ENCODE measurements around the gene GPR132. TPM values are rescaled to one million over a fixed set of nuclear protein-coding genes. Genes with fewer than 3 reads are reported as not detected.

GPR132 gene
- total RNA-seq, 1 experiment from 2014 or later: 0.20 TPM

DNA sequence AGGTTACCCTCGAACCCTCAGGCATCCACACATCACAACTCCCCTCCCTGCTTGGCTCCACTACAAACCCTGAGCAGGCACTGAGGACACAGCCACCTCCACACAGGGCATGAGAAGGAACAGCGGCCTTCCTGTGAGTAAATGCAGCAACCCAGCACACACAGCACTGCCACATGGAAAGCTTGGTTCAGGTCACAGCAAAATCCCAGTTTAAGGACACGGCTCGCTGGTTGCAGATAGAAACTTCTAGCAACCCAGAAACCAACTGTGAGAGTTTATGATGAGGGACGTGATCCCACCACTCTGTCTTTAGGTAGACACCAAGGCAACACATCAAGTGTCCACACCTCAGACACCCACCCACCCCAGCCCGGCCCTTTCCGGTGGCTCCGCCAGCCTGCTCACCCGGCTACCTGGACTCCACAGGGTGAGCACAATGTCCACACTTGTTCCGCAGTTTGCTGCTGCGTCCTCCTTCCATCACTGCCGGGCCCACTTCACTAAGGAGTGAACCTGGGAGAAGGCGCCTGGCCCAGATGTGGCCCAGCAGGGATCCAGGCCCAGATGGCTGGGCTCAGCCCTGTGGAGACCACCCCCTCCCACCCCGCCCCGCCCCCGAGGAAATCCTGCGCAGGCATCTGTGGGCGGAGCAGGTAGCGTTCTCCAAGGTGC lies 57.5 kb downstream of the GPR132 start:
- no CpG with 5 or more reads among the region's 19 CpGs for WGBS (ENCODE audit: extremely low coverage, insufficient read length, low lambda C conversion rate)
- Histone ChIP-seq H3K4ac (ENCODE audit: low read depth, low read length) (no peak overlapping the region), H4K5ac (ENCODE audit: insufficient read length, low read depth, low read length) (no peak overlapping the region), H3K79me1 (ENCODE audit: insufficient read depth, low read depth, low read length, poor library complexity, severe bottlenecking) (peaks cover 10% of the 10 kb centered on the region), H3K4me2 (ENCODE audit: insufficient read depth, insufficient read length, low read length) (no peak overlapping the region), H3K23me2 (ENCODE audit: insufficient read length, low read depth, low read length, poor library complexity, severe bottlenecking) (no peaks in the 10 kb centered on the region), H2BK5ac (ENCODE audit: insufficient read length, low read length) (no peak overlapping the region), H3K27me3 (ENCODE audit: insufficient read depth, low read length) (no peaks in the 10 kb centered on the region), H2BK20ac (ENCODE audit: low read depth, low read length, poor library complexity, severe bottlenecking) (no peak overlapping the region), H2BK120ac (ENCODE audit: low read depth, low read length, poor library complexity, severe bottlenecking) (no peak overlapping the region), H2BK15ac (ENCODE audit: low read depth, low read length) (no peak overlapping the region), H3K27ac (ENCODE audit: insufficient read length, low read depth, low read length) (no peak overlapping the region), H2AFZ (ENCODE audit: low read length) (no peak overlapping the region), H3K79me2 (ENCODE audit: insufficient read depth, low read length) (peaks cover 6% of the 10 kb centered on the region; the same call in 1 of the 2 replicates), H3K9ac (ENCODE audit: extremely low read depth, insufficient read length, low read length) (no peak overlapping the region), H3K14ac (ENCODE audit: insufficient read depth, low read length) (no peak overlapping the region), H3K18ac (ENCODE audit: insufficient read length, low read depth, low read length) (no peak overlapping the region), H3K9me3 (ENCODE audit: control insufficient read depth, low read depth, low read length) (no peaks in the 10 kb centered on the region), H2AK5ac (ENCODE audit: insufficient read length, low read length) (no peak overlapping the region), H3T11ph (ENCODE audit: low read length) (no peak overlapping the region), H4K91ac (ENCODE audit: insufficient read length, low read depth, low read length) (no peak overlapping the region), H3K56ac (ENCODE audit: insufficient read length, low read depth, low read length) (no peak overlapping the region), H4K8ac (replicated peaks; ENCODE audit: insufficient read length, low read depth, low read length) (no peak overlapping the region), H3K23ac (ENCODE audit: insufficient read length, low read depth, low read length) (no peak overlapping the region), H2BK12ac (ENCODE audit: insufficient read length, low read depth, low read length) (no peak overlapping the region), H3K4me1 (ENCODE audit: insufficient read depth, low read length) (no peaks in the 10 kb centered on the region), H4K20me1 (ENCODE audit: control insufficient read depth, insufficient read depth, insufficient read length) (no peaks in the 10 kb centered on the region)
- 0 out of 7 replicates have a peak overlapping the region, but pooled peaks of 1 of the 3 experiments have one; percentile 66 for H3K27ac Mint-ChIP-seq
- no peak for DNase-seq
- H3K9me3 Mint-ChIP-seq: no peaks in the 10 kb centered on the region
- H3K36me3 Mint-ChIP-seq (ENCODE audit: insufficient read depth in 1 of 3, low read depth in 3 of 3): peaks cover 17 to 52% (median 43%) of the 10 kb centered on the region in 3 experiments; a peak in 6 of 7 replicates
- peaks cover 0 to 4% of the 10 kb centered on the region in 2 experiments; a peak in 1 of 4 replicates for H3K4me1 Mint-ChIP-seq
- TF ChIP-seq, protein P1, sequence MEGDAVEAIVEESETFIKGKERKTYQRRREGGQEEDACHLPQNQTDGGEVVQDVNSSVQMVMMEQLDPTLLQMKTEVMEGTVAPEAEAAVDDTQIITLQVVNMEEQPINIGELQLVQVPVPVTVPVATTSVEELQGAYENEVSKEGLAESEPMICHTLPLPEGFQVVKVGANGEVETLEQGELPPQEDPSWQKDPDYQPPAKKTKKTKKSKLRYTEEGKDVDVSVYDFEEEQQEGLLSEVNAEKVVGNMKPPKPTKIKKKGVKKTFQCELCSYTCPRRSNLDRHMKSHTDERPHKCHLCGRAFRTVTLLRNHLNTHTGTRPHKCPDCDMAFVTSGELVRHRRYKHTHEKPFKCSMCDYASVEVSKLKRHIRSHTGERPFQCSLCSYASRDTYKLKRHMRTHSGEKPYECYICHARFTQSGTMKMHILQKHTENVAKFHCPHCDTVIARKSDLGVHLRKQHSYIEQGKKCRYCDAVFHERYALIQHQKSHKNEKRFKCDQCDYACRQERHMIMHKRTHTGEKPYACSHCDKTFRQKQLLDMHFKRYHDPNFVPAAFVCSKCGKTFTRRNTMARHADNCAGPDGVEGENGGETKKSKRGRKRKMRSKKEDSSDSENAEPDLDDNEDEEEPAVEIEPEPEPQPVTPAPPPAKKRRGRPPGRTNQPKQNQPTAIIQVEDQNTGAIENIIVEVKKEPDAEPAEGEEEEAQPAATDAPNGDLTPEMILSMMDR (conservative IDR thresholded peaks at IDR 0.05): no peak
- no peak overlapping the region for H3K4me3 Mint-ChIP-seq
- H3K27me3 Mint-ChIP-seq (ENCODE audit: low read depth): no peaks in the 10 kb centered on the region

Measured in H9 (cell line).